Activated CD4-positive, alpha-beta T cell treated with anti-CD3 and anti-CD28 coated beads, Interleukin-2, Interleukin-4, amounts not matched to agents 100 ng/mL and 50 ng/mL, durations not matched to agents 16 hours and 8 hours (primary cell): ENCODE data around the gene XPO4.
"Not testable (repeated sequence)": the region's sequence is repeated elsewhere in the genome, so short reads cannot be mapped to it uniquely, and the experiment has no call there.

Experiments used
- DNase-seq: peaks from one replicate; pipeline ENCODE4 v3.0.0-alpha.2; 2020; ENCODE audit warnings: low spot score

Gene XPO4

DNA sequence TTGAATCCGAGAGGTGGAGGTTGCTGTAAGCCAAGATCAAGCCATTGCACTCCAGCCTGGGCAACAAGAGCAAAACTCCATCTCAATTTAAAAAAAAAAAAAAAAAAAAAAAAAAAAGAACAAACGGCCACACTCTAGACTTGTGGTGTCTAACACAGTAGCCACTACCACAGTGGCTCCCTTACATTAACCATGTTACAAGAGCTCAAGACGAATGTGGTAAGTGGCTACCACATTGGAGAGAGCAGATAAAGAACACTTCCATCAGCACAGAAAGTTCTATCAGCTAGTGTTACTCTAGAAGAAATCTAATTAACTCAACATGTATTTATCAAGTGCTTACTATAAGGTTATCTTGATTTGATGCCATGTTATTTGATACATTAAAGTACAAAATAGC, 11.5 kb downstream of the XPO4 start:
- no peak for DNase-seq

DNA sequence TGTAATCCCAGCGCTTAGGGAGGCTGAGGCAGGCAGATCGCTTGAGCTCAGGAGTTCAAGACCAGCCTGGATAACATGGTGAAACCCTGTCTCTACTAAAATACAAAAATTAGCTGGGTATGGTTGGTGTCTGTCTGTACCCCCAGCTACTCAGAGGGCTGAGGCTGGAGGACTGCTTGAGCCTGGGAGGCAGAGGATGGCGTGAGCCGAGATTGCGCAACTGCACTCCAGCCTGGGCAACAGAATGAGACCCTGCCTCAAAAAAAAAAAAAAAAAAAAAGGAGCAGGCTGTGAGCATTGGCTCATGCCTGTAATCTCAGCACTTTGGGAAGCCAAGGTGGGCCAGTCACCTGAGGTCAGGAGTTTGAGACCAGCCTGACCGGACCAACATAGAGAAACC, 12.0 kb downstream of the XPO4 start:
- not testable (repeated sequence) for DNase-seq

DNA sequence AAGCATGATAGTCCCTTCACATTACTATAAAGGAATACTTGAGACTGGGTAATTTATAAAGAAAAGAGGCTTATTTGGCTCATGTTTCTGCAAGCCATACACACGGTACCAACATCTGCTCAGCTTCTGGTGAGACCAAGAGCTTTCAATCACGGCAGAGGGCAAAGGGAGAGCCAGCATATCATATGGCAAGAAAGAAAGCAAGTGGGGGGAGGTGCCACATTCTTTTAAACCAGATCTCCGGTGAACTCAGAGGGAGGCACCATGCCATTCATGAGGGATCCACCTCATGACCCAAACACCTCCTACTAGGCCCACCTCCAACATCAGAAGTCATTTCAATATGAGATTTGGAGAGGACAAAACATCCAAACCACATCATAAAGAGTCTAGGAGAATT, 20.3 kb downstream of the XPO4 start:
- DNase-seq = no peak

DNA sequence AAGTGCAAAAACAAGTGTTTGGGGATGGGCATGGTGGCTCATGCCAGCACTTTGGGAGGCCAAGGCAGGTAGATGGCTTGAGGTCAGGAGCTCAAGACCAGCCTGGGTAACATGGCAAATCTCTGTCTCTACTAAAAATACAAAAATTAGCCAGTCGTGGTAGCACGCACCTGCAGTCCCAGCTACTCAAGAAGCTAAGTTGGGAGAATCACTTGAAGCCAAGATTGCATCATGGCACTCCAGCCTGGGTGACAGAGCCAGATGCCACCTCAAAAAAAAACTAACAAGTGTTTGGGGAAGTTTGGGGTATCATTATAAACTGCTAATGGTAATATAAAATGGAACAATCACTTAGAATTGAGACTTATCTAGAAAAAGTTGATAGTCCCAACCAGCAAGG, 24.6 kb downstream of the XPO4 start:
- DNase-seq = no peak

DNA sequence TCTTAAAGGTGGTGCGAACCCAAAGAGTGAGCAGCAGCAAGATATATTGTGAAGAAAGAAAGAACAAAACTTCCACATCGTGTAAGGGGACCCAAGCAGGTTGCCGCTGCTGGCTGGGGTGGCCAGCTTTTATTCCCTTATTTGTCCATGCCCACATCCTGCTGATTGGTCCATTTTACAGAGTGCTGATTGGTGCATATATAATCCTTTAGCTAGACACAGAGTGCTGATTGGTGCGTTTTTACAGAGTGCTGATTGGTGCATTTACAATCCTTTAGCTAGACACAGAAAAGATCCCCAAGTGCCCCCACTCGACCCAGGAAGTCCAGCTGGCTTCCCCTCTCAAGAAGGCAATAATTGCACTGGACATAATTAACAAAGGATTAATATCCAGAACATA, 25.7 kb downstream of the XPO4 start:
- not testable (repeated sequence) for DNase-seq

DNA sequence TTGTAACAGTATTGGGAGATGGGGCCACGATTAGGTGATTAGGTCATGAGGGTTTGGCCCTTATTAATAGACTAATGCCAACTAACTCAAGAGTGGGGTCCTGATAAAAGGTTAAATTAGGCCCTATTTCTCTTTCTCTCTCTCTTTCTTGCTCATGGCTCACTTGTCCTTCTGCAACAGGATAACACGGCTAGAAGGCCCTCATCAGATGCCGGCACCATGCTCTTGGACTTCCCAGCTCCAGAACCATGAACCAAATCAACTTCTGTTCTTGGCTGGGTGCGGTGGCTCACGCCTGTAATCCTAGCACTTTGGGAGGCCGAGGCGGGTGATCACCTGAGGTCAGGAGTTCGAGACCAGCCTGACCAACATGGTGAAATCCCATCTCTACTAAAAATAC, 28.1 kb downstream of the XPO4 start:
- DNase-seq = not testable (repeated sequence)

DNA sequence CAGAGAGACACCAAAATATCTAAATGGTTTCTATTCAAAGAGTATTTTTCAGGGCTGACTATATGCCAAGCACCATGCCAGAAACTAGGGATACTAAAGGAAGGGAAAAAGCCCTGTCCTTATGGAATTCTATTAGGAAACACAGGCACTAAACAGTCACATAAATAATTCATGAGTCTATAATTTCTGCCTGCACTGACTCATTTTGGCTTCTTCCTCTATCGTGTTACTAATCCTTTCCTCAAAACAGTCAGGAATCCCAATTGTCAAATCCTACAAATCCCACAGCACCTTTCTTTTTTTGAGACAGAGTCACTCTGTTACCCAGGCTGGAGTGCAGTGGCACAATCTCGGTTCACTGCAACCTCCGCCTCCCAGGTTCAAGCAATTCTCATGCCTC, 29.2 kb downstream of the XPO4 start:
- no peak for DNase-seq

DNA sequence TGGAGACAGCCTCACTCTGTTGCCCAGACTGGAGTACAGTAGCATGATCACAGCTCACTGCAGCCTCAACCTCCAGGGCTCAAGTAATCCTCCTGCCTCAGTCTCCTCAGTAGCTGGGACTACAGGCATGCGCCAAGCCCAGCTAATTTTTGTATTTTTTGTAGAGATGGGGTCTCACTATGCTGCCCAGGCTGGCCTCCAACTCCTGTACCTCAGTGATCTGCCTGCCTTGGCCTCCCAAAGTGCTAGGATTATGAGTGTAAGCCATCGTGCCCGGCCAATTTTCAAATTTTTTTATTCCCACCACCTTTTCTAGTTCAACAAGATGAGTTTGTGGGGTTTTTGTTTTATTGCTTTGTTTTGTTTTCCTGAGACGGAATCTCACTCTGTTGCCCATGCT, 31.7 kb downstream of the XPO4 start:
- no peak for DNase-seq

DNA sequence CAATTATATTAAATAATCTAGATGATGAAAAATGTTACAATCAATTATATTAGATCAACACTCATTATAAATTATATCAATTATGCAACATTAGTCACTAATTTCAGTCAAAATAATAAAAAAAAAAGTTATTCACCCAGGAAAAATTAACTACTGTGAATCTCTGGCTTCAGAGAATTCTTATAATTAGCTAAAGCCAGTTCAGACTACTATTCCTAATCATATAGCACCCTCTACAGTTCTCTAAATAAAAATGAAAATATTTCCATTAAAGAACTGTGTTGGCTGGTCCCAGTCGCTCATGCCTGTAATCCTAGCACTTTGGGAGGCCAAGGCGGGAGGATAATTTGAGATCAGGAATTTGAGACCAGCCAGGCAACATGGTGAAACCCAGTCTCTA, 33.0 kb downstream of the XPO4 start:
- DNase-seq = no peak

DNA sequence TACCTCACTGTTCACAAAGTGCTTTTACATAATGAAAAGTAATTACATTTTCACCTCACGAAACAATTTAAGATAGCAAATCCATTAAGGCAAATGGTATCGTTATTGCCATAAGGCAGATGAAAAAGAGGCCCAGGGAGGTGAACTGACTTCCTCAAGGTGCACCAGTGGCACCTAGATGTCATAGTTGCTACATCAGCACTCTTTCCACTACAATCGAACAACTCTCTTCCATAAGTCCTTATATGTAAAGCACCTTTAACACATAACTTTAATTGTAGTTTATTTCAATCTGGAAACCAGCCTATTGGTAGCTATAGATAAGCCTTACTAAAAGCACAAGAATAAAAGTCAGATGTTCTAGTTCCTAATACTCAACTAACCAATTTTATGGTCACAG, 35.1 kb downstream of the XPO4 start:
- no peak for DNase-seq

DNA sequence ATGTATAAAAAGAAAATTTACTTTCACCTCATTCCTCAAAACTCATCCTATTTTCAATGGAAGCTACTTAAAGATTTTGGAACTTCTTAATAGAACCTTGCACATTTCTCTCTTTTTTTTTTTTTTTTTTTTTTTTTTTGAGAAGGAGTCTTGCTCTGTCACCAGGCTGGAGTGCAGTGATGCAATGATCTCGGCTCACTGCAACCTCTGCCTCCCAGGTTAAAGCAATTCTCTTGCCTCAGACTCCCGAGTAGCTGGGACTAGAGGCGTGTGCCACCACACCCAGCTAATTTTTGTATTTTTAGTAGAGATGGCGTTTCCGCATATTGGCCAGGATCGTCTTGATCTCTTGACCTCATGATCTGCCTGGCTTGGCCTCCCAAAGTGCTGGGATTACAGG, 40.9 kb downstream of the XPO4 start:
- not testable (repeated sequence) for DNase-seq

DNA sequence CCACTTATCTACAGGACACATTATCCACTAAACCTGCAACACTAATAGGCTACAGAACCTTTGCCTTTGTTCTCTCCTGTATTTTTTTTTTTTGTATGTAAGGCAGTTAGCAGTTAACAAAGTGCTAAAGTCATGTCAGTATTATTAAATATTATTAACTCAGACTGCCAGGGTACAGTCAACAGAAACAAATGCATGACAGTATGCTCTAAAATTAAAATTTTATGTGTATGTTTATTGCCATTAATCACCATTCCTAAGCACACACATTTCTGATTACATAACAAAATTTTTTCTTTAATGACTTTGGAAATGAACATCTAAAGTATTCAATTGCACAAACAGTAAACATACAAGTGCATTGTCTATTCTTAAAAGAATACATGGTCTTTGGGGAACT, 41.7 kb downstream of the XPO4 start:
- DNase-seq = no peak

DNA sequence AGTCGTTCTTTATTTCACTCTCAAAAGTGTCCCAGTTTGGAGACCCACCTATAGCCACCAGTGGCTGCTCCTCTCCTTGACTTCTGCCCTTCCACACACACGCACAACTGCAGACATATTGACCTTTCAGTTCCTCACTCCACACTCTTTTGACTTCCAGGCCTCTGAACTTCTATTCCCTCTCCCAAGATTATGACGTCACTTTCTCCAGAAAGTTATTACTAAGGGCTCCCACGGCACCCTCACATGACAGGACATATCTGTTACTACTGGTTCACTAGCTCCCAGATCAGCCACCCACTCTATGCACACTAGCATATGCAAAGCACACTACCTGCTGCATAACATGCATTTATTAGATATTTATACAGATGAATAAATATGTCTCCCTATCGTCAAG, 45.9 kb downstream of the XPO4 start:
- DNase-seq = no peak

DNA sequence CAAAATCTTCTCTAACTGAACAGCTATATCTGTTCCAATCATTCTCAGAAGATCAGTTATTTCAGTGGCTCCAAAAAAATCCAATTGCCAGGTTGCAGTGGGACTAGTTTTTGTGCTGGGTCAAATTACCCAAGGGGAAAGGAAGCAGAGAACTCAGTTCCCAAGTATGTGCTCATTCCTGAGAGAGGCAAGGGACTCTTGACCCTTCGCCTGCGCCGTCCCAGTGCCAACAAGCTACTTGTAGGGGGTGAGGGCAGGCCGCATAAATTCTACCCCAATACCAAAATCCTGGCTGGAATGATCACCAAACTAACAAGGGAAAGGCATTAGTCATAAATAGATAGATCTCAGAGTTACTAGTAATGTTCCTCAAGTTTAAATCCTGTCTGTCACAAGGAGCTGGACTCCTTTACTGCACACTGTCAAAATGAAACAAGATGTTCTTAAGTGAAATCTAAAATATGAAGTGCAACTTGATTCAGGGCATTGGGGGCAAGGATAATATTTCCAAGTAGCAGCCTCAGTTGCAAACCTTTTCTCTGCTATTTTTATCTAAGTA, 50.6 kb downstream of the XPO4 start:
- no peak for DNase-seq

DNA sequence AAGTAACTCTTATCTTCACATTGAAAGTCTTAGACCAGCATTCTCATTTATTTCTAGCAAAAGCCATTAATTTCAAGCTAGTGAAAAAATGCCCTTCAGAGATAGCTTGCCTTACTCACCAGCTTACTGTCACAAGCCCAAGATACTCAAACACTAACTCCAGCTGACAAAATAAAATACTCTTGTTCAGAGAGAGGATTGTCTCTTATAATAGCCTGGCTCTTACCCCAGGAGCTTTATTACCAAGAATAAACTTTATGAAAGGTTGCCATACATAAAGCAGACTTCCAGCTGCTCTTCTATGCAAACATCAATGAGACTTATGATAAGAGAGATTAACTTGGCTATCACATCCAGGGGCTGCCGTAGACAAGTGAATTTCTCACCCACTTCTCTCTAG, 53.6 kb downstream of the XPO4 start:
- no peak for DNase-seq

DNA sequence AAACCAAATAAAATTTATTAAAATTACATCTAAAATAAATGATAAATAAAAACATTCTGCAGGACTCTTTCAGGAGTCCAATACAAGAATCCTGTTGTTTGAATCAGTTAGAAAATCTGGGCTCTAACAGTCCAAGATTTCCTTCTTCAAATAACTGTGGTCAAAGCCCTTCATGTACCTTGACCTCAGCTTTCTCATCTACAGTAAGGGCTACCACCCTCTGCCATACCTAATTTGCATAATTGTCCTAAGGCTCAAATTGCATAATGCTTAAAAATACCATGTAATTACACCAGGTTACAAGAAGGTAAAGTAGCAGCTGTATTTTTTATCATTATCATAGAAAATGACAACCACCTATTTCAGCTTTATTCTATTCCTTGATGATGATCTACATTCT, 54.3 kb downstream of the XPO4 start:
- DNase-seq = no peak

DNA sequence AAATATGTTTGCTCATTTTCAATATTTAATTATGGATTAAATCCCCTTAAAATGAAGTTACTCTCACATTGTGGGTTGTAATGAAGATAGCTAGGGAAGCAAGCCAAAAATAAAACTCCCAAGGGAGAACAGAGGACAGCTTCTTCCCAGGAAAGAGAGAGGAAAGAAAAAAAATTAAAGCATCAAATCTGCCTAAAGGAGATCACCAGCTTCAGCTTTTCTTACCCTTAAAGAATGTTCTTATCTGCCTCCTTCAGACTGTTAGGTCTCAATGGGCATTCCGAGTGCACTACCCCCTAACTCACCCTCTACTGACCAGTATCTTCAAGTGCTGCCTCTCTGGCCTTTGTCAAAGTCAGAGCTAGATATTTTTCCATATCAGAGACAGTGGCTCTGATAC, 55.2 kb downstream of the XPO4 start:
- no peak for DNase-seq

DNA sequence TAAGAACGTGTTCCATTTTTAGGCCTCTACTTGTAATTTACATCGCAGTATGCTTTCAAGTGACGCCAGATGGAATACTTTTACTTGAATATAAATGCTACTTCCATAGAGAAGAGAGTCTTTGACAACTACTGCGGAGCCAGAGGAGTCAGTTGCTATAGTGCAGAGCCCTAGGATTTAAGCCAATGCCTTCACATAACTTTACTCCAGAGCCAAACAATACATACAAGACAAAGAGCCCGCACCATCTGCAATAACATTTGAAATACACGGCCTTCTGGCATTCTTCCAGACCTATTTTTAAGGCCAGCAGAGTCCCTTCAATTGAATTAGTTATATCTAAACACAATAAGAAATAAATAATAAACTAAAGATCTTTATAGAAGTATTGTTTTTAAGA, 59.4 kb downstream of the XPO4 start:
- no peak for DNase-seq

DNA sequence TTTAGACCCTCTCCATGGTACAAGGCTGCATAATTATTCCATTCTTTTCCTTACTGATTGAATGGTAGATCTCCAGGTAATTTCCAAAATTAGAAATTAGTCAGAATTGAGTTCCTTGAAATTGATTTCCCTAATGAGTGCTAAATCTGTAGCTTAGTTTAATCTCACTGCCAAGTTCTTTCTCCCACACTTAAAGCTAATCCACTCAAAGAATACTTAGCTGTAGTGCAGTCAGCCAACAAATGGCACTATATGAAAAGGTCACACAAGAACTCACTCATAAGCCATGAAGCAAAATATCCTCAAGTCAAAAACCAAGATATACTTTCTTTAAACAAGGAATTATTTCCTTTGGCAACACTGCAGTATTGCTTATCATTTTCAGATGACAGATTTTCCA, 62.0 kb downstream of the XPO4 start:
- DNase-seq = no peak

DNA sequence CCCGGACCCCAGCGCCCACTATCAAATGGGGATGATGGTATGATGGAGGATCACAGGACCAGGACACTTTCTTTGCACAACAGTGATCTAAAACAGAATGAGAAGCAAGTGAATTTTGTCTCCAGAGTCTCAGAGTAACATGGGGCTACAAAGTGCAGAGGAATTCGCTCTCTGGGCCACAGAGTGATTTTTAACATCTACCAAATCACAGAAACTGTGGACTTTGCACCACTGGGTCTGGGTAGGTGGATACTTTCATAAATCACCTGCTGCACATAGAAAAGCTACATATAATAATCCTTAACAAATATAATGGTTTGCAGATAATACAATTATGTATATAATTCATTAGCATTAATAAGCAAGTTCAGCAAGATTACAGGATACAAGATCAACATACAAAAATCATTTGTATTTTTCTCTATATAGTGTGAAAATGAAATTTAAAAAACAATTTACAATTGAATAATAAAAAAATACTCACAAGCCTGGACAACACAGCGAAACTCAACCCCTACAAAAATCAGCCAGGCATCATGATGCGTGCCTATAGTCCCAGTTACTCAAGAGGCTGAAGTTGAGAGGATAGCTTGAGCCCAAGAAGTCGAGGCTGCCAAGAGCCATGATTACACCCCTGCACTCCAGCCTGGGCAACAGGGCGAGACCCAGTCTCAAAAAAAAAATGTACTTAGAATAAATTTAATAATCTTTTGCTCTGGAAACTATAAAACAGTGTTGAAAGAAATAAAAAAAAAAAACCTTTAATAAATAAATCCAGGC, 68.5 kb downstream of the XPO4 start:
- DNase-seq = no peak

DNA sequence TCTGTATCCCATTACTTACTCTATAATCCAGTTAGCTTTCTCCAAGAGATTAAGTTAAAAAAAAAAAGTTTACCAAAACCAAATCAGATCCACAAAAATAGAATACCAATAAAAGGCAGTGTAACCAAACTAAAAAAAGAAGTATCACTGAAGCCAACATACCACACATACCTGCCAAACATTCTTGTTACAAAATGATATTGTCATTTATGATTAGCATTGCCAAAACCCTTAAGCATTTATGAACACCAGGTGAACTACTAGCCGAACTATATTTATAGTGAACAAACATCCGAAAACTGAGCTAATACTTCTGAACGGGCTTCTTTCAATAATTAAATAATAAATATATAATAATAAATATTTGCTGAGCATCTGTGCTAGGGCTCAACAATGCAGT, 69.7 kb downstream of the XPO4 start:
- no peak for DNase-seq

DNA sequence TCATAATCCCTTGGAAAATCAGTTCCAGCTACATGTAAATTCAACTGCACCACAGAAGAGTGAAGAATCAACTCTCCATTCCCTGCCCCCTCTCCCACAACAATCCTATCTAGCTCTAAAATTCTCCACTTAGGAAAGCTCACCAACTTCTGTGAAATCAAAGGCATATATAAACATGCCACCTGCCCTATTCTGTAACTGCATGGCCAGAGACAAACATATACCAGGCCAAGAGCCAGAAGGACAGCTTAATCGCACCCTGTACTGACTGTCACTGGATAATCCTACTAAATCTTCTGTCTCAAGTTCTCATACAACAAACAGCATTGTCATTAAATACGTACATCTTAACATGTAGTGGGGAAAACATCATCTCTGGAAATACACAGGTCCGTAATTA, 70.6 kb downstream of the XPO4 start:
- no peak for DNase-seq

DNA sequence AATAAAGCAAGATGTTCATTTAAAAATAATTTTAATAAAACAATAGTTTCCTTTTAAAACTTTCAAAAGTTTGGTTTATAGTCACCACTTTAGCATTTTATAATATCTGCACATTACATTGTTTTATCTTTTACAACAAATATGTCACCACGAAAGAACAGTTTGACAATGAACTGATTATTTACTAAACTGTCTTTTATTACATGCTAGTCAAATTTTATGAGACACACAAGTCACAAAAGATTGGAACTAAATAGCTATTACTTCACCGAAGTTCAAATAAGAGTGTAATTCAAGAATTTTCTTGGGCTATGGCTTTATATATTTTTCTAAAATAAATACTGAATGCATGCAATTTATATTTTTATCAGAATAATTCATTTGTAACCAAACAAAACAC, 71.3 kb downstream of the XPO4 start:
- DNase-seq = no peak
